BE2C (cell line): ENCODE results near the gene FARP1.

Experiments
- DNase-seq: peaks from one replicate; pipeline ENCODE4 v3.0.0-alpha.2; 2020
- H3K27me3 ChIP-seq: fragments of 250-450 bp; sonication (Bioruptor Pico); 2 replicates; pipeline ENCODE4 v1.5.1; 2020; ENCODE audit warnings: mild to moderate bottlenecking
- H3K36me3 ChIP-seq: fragments of 250-450 bp; sonication (Bioruptor Pico); 2 replicates; pipeline ENCODE4 v1.5.1; 2020; ENCODE audit warnings: mild to moderate bottlenecking
- H3K4me1 ChIP-seq: fragments of 250-450 bp; sonication (Bioruptor Pico); 2 replicates; pipeline ENCODE4 v1.5.1; 2020
- H3K4me3 ChIP-seq: 2 replicates; pipeline ENCODE4 v1.5.1; 2011; ENCODE audit warnings: low read depth, low read length
- H3K9me3 ChIP-seq: fragments of 250-450 bp; sonication (Bioruptor Pico); 2 replicates; pipeline ENCODE4 v1.5.1; 2020
- TF ChIP-seq, protein P1 (sequence below): IDR thresholded peaks from 2 replicates; pipeline ENCODE4 v1.5.1; 2012; ENCODE audit warnings: mild to moderate bottlenecking, low read depth, low read length

The FARP1 gene

DNA sequence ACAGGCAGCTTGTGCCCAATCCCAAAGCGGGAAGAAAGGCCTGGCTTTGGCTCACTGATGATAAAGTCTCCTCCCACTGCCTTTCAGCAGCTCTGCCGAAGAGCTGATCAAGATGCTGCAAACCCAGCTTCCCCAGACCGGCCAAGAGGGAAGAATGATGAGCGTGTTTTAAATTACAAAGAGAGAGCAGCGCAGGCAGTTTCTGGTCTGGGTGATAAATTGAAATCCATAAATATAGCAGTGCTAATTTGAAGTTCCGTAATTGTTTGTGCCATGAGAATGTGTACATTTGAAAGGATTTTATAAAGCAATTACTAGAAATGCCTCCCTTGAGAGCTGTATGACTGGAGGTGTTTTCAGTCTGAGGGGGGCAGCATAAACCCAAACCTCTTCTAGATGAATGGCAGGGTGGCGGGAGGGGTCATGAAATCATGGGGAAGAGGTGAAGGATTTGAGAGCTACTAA is 262.2 kb downstream of the FARP1 start:
- TF ChIP-seq, protein P1, sequence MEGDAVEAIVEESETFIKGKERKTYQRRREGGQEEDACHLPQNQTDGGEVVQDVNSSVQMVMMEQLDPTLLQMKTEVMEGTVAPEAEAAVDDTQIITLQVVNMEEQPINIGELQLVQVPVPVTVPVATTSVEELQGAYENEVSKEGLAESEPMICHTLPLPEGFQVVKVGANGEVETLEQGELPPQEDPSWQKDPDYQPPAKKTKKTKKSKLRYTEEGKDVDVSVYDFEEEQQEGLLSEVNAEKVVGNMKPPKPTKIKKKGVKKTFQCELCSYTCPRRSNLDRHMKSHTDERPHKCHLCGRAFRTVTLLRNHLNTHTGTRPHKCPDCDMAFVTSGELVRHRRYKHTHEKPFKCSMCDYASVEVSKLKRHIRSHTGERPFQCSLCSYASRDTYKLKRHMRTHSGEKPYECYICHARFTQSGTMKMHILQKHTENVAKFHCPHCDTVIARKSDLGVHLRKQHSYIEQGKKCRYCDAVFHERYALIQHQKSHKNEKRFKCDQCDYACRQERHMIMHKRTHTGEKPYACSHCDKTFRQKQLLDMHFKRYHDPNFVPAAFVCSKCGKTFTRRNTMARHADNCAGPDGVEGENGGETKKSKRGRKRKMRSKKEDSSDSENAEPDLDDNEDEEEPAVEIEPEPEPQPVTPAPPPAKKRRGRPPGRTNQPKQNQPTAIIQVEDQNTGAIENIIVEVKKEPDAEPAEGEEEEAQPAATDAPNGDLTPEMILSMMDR: peak; percentile 14; the same call in 1 of the 2 replicates
- H3K4me3 ChIP-seq: no peak overlapping the region
- H3K36me3 ChIP-seq: peaks cover 6% of the 10 kb centered on the region; the same call in 1 of the 2 replicates
- no peaks in the 10 kb centered on the region for H3K27me3 ChIP-seq
- no peaks in the 10 kb centered on the region for H3K4me1 ChIP-seq
- peak; percentile 50 for DNase-seq
- H3K9me3 ChIP-seq: no peaks in the 10 kb centered on the region

- TF ChIP-seq, protein P1: no peak
- Histone ChIP-seq H3K9me3 (no peaks in the 10 kb centered on the region), H3K27me3 (no peaks in the 10 kb centered on the region), H3K4me3 (no peak overlapping the region), H3K4me1 (no peaks in the 10 kb centered on the region), H3K36me3 (peaks cover 8% of the 10 kb centered on the region; the same call in 1 of the 2 replicates)
- DNase-seq: no peak
These were observed 262.9 kb downstream of the FARP1 start for GRCh38 chr13:98405690-98406344.

DNA sequence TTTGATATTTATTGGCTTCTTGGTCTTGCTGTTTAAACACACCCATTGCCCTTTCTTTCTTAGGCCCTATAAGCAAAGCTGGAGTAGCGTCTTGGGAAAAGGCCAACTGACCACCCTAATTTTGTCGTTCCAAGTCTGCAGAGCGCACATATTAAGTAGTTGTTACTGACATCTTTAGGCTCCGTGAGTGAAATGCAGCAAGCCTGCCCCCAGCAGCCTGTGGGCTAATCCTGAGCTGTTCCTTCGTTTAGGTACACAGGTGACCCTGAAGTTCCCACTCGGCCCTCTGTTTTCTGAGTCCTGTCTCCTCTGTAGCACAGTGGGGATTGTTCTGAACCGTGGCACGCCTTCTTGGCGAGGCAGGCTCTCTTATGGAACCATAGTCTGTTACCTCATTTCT is 263.5 kb downstream of the FARP1 start:
- Histone ChIP-seq H3K4me1 (no peaks in the 10 kb centered on the region), H3K27me3 (no peaks in the 10 kb centered on the region), H3K4me3 (no peak overlapping the region), H3K9me3 (no peaks in the 10 kb centered on the region), H3K36me3 (peaks cover 13% of the 10 kb centered on the region; the same call in 1 of the 2 replicates)
- TF ChIP-seq, protein P1: no peak
- no peak for DNase-seq

- DNase-seq: no peak
- TF ChIP-seq, protein P1: no peak
- H3K9me3 ChIP-seq: no peaks in the 10 kb centered on the region
- no peak overlapping the region for H3K4me3 ChIP-seq
- H3K27me3 ChIP-seq: no peaks in the 10 kb centered on the region
- no peaks in the 10 kb centered on the region for H3K4me1 ChIP-seq
- H3K36me3 ChIP-seq: peaks cover 16% of the 10 kb centered on the region; the same call in 1 of the 2 replicates
These were observed 264.1 kb downstream of the FARP1 start for GRCh38 chr13:98406971-98407370.

DNA sequence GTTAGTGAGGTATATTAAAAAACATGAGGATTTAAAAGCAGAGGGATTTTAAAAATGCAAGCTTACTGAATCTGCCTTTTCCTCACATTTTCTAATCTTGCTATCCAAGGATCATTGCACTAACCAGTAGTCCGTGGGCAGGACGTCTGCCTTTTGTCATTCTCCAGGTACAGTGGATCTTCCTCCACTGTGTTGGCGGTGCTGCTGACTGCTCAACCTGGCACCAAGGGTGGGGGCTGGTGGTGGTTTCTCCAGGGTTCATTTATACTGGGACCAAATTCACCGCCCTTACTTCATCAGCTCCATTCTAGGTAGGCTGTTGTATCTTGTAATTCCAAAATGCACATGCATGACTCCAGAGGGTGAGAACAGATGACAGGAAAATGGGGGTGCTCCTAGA is 264.7 kb downstream of the FARP1 start:
- DNase-seq: no peak
- TF ChIP-seq, protein P1: no peak
- no peak overlapping the region for H3K4me3 ChIP-seq
- no peaks in the 10 kb centered on the region for H3K9me3 ChIP-seq
- peaks cover 17% of the 10 kb centered on the region for H3K36me3 ChIP-seq
- H3K27me3 ChIP-seq: no peaks in the 10 kb centered on the region
- H3K4me1 ChIP-seq: no peaks in the 10 kb centered on the region

DNA sequence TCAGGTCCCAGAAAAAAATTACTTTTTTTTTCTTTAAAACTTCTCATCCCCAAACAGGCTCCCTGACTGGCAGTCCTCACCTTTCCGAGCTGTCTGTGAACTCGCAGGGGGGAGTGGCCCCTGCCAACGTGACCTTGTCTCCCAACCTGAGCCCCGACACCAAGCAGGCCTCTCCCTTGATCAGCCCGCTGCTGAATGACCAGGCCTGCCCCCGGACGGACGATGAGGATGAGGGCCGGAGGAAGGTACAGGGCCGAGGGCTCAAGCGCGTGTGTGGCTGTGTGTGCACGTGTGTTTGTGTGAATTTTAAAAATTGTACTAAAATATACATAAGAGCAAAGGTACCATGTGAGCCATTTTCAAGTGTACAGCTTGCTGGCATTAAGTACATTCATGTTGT is 266.4 kb downstream of the FARP1 start:
- H3K9me3 ChIP-seq: no peaks in the 10 kb centered on the region
- peaks cover 28% of the 10 kb centered on the region for H3K36me3 ChIP-seq
- no peaks in the 10 kb centered on the region for H3K4me1 ChIP-seq
- TF ChIP-seq, protein P1: no peak
- H3K4me3 ChIP-seq: no peak overlapping the region
- no peak for DNase-seq
- H3K27me3 ChIP-seq: no peaks in the 10 kb centered on the region
